Right atrium auricular region (tissue), 2 donors: Measurements from ENCODE around the gene CAMTA1. TPM values are rescaled to one million over a fixed set of nuclear protein-coding genes. Genes with fewer than 3 reads are reported as not detected.

Experiments
- DNase-seq: peaks from one replicate; pipeline ENCODE4 v3.0.0-alpha.2; 2019; ENCODE audit warnings: low spot score
- H3K27ac ChIP-seq, 2 donors: fragments of 200-600 bp; sonication (generic); 1 replicate in 1 of 2; 2 replicates in 1 of 2; pipeline ENCODE4 v1.5.1; 2016 to 2019
- H3K27me3 ChIP-seq, 2 donors: fragments of 200-600 bp; sonication (generic); one replicate each; pipeline versions ENCODE4 v1.5.1 to v1.6.0; 2017 to 2019
- H3K36me3 ChIP-seq: fragments of 200-600 bp; sonication (generic); one replicate; pipeline ENCODE4 v1.5.1; 2016
- H3K4me1 ChIP-seq, 2 donors: fragments of 200-600 bp; sonication (generic); one replicate each; pipeline versions ENCODE4 v1.5.1 to v1.6.0; 2017 to 2019
- H3K4me3 ChIP-seq, 2 donors: fragments of 200-600 bp; sonication (generic); 1 replicate in 1 of 2; 2 replicates in 1 of 2; pipeline ENCODE4 v1.5.1; 2017 to 2019; ENCODE audit warnings: mild to moderate bottlenecking in 1 of 2, moderate library complexity in 1 of 2
- H3K9me3 ChIP-seq, 2 donors: fragments of 200-600 bp; sonication (generic); one replicate each; pipeline ENCODE4 v1.5.1; 2019
- CTCF ChIP-seq, 2 donors: fragments of 200-600 bp; sonication (generic); IDR thresholded peaks; one replicate each; pipeline ENCODE4 v1.5.1; 2019; ENCODE audit warnings: antibody characterized with exemption in 2 of 2
- total RNA-seq, 2 donors: library from RNA; depleted of rRNA; stranded (reverse); fragments of >200 nt; gene quantifications; one replicate each; pipeline ENCODE4 v1.1.0, GENCODE V29; 2016

The CAMTA1 gene
- total RNA-seq, 2 donors from 2014 or later = 132 to 190 TPM

GRCh38 chr1:7422081-7422480 is 636.8 kb downstream of the CAMTA1 start:
- Histone ChIP-seq H3K36me3 (no peaks in the 10 kb centered on the region), H3K27me3 (no peaks in the 10 kb centered on the region), H3K4me3 (no peak overlapping the region), H3K27ac (no peak overlapping the region), H3K4me1 (no peaks in the 10 kb centered on the region), H3K9me3 (no peaks in the 10 kb centered on the region)
- TF ChIP-seq CTCF (IDR thresholded peaks at IDR 0.05) = no peak
- DNase-seq = no peak

GRCh38 chr1:7422561-7422960 is 637.3 kb downstream of the CAMTA1 start:
- Histone ChIP-seq H3K36me3 (no peaks in the 10 kb centered on the region), H3K27me3 (no peaks in the 10 kb centered on the region), H3K9me3 (no peaks in the 10 kb centered on the region), H3K4me1 (no peaks in the 10 kb centered on the region), H3K4me3 (no peak overlapping the region), H3K27ac (no peak overlapping the region)
- DNase-seq = no peak
- TF ChIP-seq CTCF (IDR thresholded peaks at IDR 0.05) = no peak

- Histone ChIP-seq H3K4me1 (no peaks in the 10 kb centered on the region), H3K36me3 (no peaks in the 10 kb centered on the region), H3K27ac (no peak overlapping the region), H3K27me3 (no peaks in the 10 kb centered on the region), H3K4me3 (no peak overlapping the region), H3K9me3 (no peaks in the 10 kb centered on the region)
- DNase-seq = no peak
- no peak for TF ChIP-seq CTCF (IDR thresholded peaks at IDR 0.05)
Observed at GRCh38 chr1:7422966-7423365, 637.7 kb downstream of the CAMTA1 start.

- no peaks in the 10 kb centered on the region for H3K4me1 ChIP-seq
- H3K9me3 ChIP-seq = no peaks in the 10 kb centered on the region
- no peak for DNase-seq
- no peaks in the 10 kb centered on the region for H3K36me3 ChIP-seq
- no peak overlapping the region for H3K4me3 ChIP-seq
- no peak overlapping the region for H3K27ac ChIP-seq
- H3K27me3 ChIP-seq = no peaks in the 10 kb centered on the region
- TF ChIP-seq CTCF (IDR thresholded peaks at IDR 0.05) = no peak
Observed at GRCh38 chr1:7424352-7424890, 639.2 kb downstream of the CAMTA1 start.

- Histone ChIP-seq H3K4me3 (no peak overlapping the region), H3K36me3 (no peaks in the 10 kb centered on the region), H3K27ac (no peak overlapping the region), H3K4me1 (no peaks in the 10 kb centered on the region), H3K27me3 (no peaks in the 10 kb centered on the region), H3K9me3 (no peaks in the 10 kb centered on the region)
- DNase-seq = no peak
- TF ChIP-seq CTCF (IDR thresholded peaks at IDR 0.05) = no peak
Observed at GRCh38 chr1:7425229-7425628, 640.0 kb downstream of the CAMTA1 start.

- no peak for TF ChIP-seq CTCF (IDR thresholded peaks at IDR 0.05)
- H3K27me3 ChIP-seq = no peaks in the 10 kb centered on the region
- no peak for DNase-seq
- no peaks in the 10 kb centered on the region for H3K4me1 ChIP-seq
- H3K27ac ChIP-seq = no peak overlapping the region
- H3K9me3 ChIP-seq = no peaks in the 10 kb centered on the region
- H3K4me3 ChIP-seq = no peak overlapping the region
- no peaks in the 10 kb centered on the region for H3K36me3 ChIP-seq
Observed at GRCh38 chr1:7425771-7426170, 640.5 kb downstream of the CAMTA1 start.
